Stimulated activated CD8-positive, alpha-beta memory T cell treated with anti-CD3 and anti-CD28 coated beads, Interleukin-2, amount 100 ng/mL, for 1 hour (primary cell): ENCODE data around the gene THOC7.

Source experiments
- DNase-seq, 2 donors: peaks; one replicate each; pipeline ENCODE4 v3.0.0-alpha.2; 2020; ENCODE audit warnings: low read depth in 2 of 2

Gene THOC7

GRCh38 chr3:63863150-63864007 lies at the start of gene THOC7, which contains the start of gene ATXN7:
Gene THOC7, minus strand, starts transcription at chr3:63863805. Its CDS starts 15 bp downstream, at chr3:63863790.
Gene ATXN7, plus strand, starts transcription at chr3:63863867. Its CDS starts 48,732 bp downstream, at chr3:63912599.
- DNase-seq: peak; percentile 46 to 49

GRCh38 chr3:63912768-63913588 lies 49.4 kb upstream of the THOC7 start:
- peak; percentile 7 to 32 for DNase-seq

- peak; percentile 66 to 72 for DNase-seq
These were observed 48.5 kb upstream of the THOC7 start, which contains the start of gene SCAANT1 for GRCh38 chr3:63911873-63912767. Gene SCAANT1, minus strand, starts transcription at chr3:63912383.

DNA sequence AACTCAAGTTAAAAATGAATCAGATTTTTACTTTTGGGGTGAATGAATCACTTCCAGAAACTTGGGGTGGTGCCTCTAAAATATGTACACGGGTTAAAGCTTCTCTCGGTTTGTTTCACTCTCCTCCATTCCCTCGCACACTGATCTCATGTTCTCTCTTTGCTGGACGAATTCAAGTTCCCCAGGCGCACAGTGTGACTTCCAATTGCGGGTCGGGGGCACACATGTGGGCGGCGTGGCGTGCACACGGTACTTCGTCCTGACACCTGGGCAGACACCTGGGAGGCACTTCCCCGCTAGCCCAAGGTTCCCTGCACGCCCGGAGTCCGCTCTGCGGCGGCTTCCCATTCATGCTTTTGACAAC lies 47.9 kb upstream of the THOC7 start:
- DNase-seq: no peak

- no peak for DNase-seq
These were observed 47.3 kb upstream of the THOC7 start for GRCh38 chr3:63910891-63911290.

GRCh38 chr3:63910001-63910400 lies 46.4 kb upstream of the THOC7 start:
- DNase-seq: no peak

- DNase-seq: no peak
These were observed 45.8 kb upstream of the THOC7 start for GRCh38 chr3:63909431-63909830.

GRCh38 chr3:63908776-63909175 lies 45.2 kb upstream of the THOC7 start:
- DNase-seq: no peak

- DNase-seq: no peak
These were observed 44.6 kb upstream of the THOC7 start for GRCh38 chr3:63908081-63908736.

DNA sequence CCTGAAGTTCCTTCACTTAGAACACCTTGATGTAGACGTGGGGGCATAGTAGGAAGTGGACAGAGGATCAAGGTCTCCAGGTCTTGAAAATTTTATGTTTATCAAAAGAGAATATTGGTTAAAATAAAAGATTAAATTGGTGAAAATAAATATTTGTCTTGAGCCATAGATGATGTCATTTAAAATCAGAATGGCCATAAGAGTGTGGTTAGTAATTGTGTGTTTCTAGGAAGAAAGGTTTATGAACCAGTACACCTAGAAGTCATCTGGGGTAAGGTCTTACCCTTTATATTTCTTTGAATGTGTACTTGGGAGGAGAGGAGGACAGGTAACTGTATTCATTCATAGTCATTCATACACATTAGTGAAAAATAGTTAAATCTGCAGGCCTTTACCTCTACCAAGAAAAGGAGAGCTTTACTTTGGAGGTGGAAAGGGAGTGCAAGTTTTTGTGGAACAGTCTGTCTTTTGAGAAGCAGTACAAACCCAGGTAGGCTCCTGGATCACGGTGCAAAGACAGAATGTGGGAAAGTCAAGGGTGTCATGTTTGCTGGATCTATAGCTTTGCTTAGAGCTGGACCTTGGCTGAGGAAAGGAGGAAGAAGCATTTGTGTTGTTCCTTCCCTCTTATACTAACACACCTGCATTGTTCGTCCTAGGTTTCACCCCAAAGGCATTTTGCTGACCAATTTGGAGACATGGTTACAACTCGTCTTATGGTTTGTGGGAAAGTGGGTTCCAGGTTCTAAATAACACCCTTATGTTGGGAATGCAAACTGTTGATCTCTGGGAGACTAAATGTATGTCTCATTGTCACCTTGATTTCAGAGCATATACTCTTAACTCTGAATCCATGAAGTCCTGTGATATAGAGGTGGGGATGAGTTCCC lies 42.4 kb upstream of the THOC7 start:
- no peak for DNase-seq

DNA sequence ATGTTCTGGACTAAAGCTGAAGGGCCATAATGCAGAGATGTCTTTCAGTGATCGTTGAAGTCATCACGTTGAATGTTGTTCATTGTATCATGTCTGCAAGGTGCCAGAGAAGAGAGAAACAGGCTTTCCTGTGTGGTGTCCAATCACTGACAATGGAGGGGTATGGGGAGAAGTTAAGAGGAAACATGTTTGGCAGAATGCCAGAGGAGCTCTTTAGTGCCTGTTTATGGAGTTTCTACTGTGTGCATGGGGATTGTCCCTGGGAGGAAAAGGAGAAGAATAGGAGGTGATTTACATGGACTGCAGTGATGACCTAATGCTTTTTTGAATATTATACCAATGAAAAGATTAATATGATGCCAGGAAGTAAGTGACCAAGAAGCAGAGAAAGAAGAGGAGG lies 36.9 kb upstream of the THOC7 start:
- DNase-seq: no peak

DNA sequence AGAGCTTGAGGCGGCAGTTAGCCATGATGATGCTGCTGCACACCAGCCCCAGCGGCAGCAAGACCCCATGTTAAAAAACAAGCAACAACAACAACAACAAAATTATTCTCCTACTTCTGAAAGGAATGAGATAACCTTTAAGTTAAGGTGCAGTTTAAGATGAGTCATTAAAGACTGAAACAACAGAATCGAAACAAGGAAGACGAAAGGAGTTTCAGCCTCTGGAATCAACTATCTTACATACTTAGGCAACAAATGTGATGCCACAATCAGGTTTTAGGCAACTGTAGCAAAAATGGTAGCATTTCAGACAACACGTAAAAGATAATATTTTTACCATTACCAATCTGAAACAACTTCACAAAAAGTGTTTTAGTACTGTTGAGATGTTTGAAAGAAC lies 36.4 kb upstream of the THOC7 start:
- no peak for DNase-seq

DNA sequence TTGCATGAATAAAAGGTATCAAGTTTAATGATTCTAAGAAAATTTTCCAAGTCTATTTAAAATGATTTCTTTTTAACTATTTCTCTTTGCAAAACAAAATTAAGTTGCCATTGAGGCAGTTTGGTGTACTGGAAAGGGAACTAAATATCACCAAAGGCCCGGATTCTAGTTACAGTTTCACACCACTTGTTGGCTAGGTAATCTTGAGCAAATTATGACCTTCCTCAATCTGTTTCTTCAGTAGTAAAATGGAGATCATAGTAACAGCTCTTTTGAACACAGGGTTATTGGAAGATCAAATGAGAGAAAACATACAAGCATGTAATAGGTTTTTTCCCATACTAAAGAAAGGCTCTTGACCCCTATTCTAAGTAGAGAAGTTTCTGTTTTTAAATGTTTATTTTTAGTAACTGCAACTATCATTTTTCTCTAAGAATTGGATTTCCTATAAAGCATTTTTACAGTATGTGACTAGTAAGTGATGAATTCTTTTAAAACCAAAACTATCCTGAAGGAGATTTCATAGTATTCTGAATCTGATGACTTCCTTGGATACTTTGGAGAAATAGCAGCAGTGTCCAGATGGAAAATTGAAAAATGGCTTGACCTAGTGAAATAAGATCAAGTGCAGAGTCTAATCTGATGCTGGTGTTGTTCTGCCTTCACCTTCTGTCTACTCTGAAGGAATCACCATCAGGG lies 32.9 kb upstream of the THOC7 start:
- DNase-seq: no peak

- no peak for DNase-seq
These were observed 32.0 kb upstream of the THOC7 start for GRCh38 chr3:63895422-63896189.

DNA sequence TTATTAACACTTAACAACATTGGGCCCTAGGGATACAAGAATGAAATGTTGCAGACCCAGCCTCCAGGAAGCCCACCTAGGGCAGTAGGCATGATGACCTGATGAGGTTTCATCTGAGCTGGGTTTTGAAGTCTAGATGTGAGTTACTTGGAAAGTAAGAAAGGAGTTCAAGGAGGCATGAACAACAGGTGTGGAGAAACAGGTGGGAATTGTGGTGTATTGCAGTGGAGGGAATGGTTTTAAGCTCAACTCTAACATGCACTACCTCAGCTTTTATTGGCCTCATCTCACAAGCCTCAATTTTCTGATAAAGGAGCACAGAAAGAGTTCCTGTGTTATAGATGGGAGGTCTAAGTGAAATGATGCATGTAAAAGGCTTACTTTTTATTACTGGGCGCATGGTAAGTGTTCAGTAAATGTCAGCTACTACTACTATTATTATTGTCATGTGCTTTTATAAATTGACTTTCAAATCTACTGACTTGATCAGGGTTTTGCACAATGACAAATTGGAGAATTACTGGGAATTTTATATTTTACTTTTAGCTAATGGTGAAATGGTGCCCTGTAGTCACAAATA lies 29.3 kb upstream of the THOC7 start:
- DNase-seq: no peak

- DNase-seq: no peak
These were observed 27.9 kb upstream of the THOC7 start for GRCh38 chr3:63891518-63891917.

- DNase-seq: no peak
These were observed 23.3 kb upstream of the THOC7 start for GRCh38 chr3:63886858-63887257.

GRCh38 chr3:63880653-63881052 lies 17.0 kb upstream of the THOC7 start:
- no peak for DNase-seq
